GM23338 (cell line): ENCODE measurements around the gene STAT3. TPM values are rescaled to one million over a fixed set of nuclear protein-coding genes. Genes with fewer than 3 reads are reported as not detected.

ENCODE experiments used
- ATAC-seq: fragments of 200-7000 bp; cut with Tn5 transposase; 3 replicates; pipeline ENCODE4 v1.9.1; 2020
- DNase-seq: peaks from one replicate; pipeline ENCODE4 v3.0.0-alpha.2; 2015; ENCODE audit warnings: low spot score
- H2AFZ ChIP-seq: fragments of 200-600 bp; sonication (generic); 2 replicates; pipeline ENCODE4 v1.8.0; 2016; ENCODE audit warnings: antibody characterized with exemption, mild to moderate bottlenecking, moderate library complexity
- H3F3A ChIP-seq: fragments of 200-600 bp; sonication (generic); replicated peaks from 2 replicates; pipeline ENCODE4 v1.8.0; 2017; ENCODE audit warnings: antibody characterized with exemption, mixed run types, low read depth
- H3K27ac ChIP-seq: fragments of 200-600 bp; sonication (generic); 2 replicates; pipeline ENCODE4 v1.6.1; 2016; ENCODE audit warnings: low read depth
- H3K27me3 ChIP-seq: fragments of 200-600 bp; sonication (generic); 2 replicates; pipeline ENCODE4 v1.8.0; 2016; ENCODE audit warnings: mild to moderate bottlenecking, mixed run types, moderate library complexity; ENCODE audit not compliant: insufficient read depth
- H3K36me3 ChIP-seq: fragments of 200-600 bp; sonication (generic); 2 replicates; pipeline ENCODE4 v1.8.0; 2016; ENCODE audit warnings: mild to moderate bottlenecking; ENCODE audit not compliant: insufficient read depth
- H3K4me1 ChIP-seq: fragments of 200-600 bp; sonication (generic); 2 replicates; pipeline ENCODE4 v1.8.0; 2016; ENCODE audit warnings: mild to moderate bottlenecking, moderate library complexity; ENCODE audit not compliant: insufficient read depth
- H3K4me2 ChIP-seq: fragments of 200-600 bp; sonication (generic); 2 replicates; pipeline ENCODE4 v1.7.1; 2017; ENCODE audit warnings: mixed run types
- H3K4me3 ChIP-seq: fragments of 200-600 bp; sonication (generic); 2 replicates; pipeline ENCODE4 v1.6.1; 2016; ENCODE audit warnings: mixed run types
- H3K79me2 ChIP-seq: fragments of 200-600 bp; sonication (generic); replicated peaks from 2 replicates; pipeline ENCODE4 v1.8.0; 2017; ENCODE audit warnings: mild to moderate bottlenecking; ENCODE audit not compliant: insufficient read depth
- H3K9me2 ChIP-seq: fragments of 200-600 bp; sonication (generic); 2 replicates; pipeline ENCODE4 v1.8.0; 2017; ENCODE audit not compliant: insufficient read depth
- H4K20me1 ChIP-seq: fragments of 200-600 bp; sonication (generic); replicated peaks from 2 replicates; pipeline ENCODE4 v1.8.0; 2017; ENCODE audit warnings: mild to moderate bottlenecking; ENCODE audit not compliant: insufficient read depth
- H3K27ac Mint-ChIP-seq: 2 replicates; pipeline ENCODE4 v1.8.0; 2020; ENCODE audit warnings: inconsistent platforms, mild to moderate bottlenecking, moderate library complexity, mixed read lengths
- H3K27me3 Mint-ChIP-seq: 3 replicates; pipeline ENCODE4 v1.8.0; 2022; ENCODE audit warnings: low read depth, mild to moderate bottlenecking, moderate library complexity, mixed read lengths, inconsistent platforms; ENCODE audit not compliant: insufficient read depth, poor library complexity
- H3K36me3 Mint-ChIP-seq: 3 replicates; pipeline ENCODE4 v1.8.0; 2021; ENCODE audit warnings: low read depth, mild to moderate bottlenecking, inconsistent platforms, moderate library complexity, mixed read lengths
- H3K4me1 Mint-ChIP-seq: 3 replicates; pipeline ENCODE4 v1.8.0; 2020; ENCODE audit warnings: mild to moderate bottlenecking, inconsistent platforms, mixed read lengths
- H3K4me3 Mint-ChIP-seq: 3 replicates; pipeline ENCODE4 v1.8.0; 2021; ENCODE audit warnings: moderate library complexity, mild to moderate bottlenecking, inconsistent platforms, mixed read lengths
- H3K9me3 Mint-ChIP-seq: 3 replicates; pipeline ENCODE4 v1.8.0; 2020; ENCODE audit warnings: moderate library complexity, mild to moderate bottlenecking, inconsistent platforms, mixed read lengths
- CREB1 ChIP-seq: fragments of 250-450 bp; sonication (Bioruptor Pico); IDR thresholded peaks from 2 replicates; pipeline ENCODE4 v1.5.0; 2020; ENCODE audit warnings: low read depth, mild to moderate bottlenecking, moderate library complexity
- NANOG ChIP-seq: IDR thresholded peaks from 2 replicates; pipeline ENCODE4 v1.6.1; 2016; ENCODE audit warnings: antibody characterized with exemption, borderline replicate concordance
- ZNF114 ChIP-seq: fragments of 250-450 bp; sonication (Bioruptor Pico); IDR thresholded peaks from 2 replicates; pipeline ENCODE4 v1.5.0; 2020; ENCODE audit warnings: mild to moderate bottlenecking, moderate library complexity
- ZNF331 ChIP-seq: fragments of 250-450 bp; sonication (Bioruptor Pico); IDR thresholded peaks from 2 replicates; pipeline ENCODE4 v1.5.0; 2020; ENCODE audit warnings: low read depth, mild to moderate bottlenecking, moderate library complexity
- polyA plus RNA-seq: library from polyadenylated mRNA; unstranded; fragments of >200 nt; fragmentation: Nextera tagmentation; extraction: Ambion mirVana; gene quantifications from 2 replicates; pipeline ENCODE4 v1.2.1, GENCODE V29; 2016
- total RNA-seq: library from RNA; depleted of rRNA; stranded (reverse); fragments of >200 nt; shearing (Covaris generic); gene quantifications from 2 replicates; pipeline ENCODE4 v1.2.3, GENCODE V29; 2014
- TF ChIP-seq, protein P1 (sequence below), 2 experiments: fragments of 200-600 bp in 1 of 2; sonication (generic) in 1 of 2; conservative IDR thresholded peaks; 2 replicates each; pipeline versions ENCODE4 v1.5.1 to v1.6.1; 2016 to 2017; ENCODE audit warnings: antibody characterized with exemption in 2 of 2, low read depth in 2 of 2, mild to moderate bottlenecking in 2 of 2, moderate library complexity in 1 of 2
- TF ChIP-seq, protein P2 (sequence below): fragments of 250-450 bp; sonication (Bioruptor Pico); IDR thresholded peaks from 2 replicates; pipeline ENCODE4 v1.5.0; 2020; ENCODE audit warnings: mild to moderate bottlenecking, moderate library complexity
- TF ChIP-seq, protein P3 (sequence below): IDR thresholded peaks from 2 replicates; pipeline ENCODE4 v1.6.1; 2016; ENCODE audit warnings: antibody characterized with exemption

Gene STAT3
- total and polyA plus RNA-seq, 2 experiments from 2014 or later: 49.5 to 78.0 TPM

DNA sequence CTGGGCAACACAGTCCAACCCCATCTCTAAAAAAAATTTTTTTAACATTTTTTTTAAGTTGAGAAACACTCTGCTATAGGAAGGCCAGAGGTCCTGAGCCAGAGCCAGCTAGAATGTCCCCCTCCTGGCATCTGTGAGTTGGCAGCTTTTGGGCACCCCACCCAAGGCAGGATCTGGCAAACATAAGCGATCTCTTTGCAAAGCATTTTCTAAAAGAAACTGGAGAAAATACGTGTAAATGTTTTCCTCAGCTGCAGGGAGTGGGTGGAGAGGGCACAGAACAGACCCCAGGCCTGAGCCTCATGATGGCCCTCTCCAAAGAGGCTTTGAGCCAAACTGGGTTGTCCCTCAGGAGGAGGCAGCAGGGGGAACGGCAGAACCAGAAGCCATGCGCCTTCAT is 23.1 kb upstream of the STAT3 start:
- Mint-ChIP-seq H3K4me3 (no peak overlapping the region), H3K36me3 (no peaks in the 10 kb centered on the region), H3K27ac (no peak overlapping the region), H3K4me1 (peaks cover 39% of the 10 kb centered on the region), H3K27me3 (peaks cover 7% of the 10 kb centered on the region), H3K9me3 (no peaks in the 10 kb centered on the region)
- H2AFZ ChIP-seq: no peak overlapping the region
- H3K27me3 ChIP-seq: no peaks in the 10 kb centered on the region
- peaks cover 10% of the 10 kb centered on the region; the same call in 1 of the 2 replicates for H3F3A ChIP-seq
- peaks cover 29% of the 10 kb centered on the region for H3K4me1 ChIP-seq
- no peak overlapping the region for H3K27ac ChIP-seq
- no peaks in the 10 kb centered on the region for H3K9me2 ChIP-seq
- H3K4me3 ChIP-seq: no peak overlapping the region
- H3K79me2 ChIP-seq: peaks cover 8% of the 10 kb centered on the region
- no peak overlapping the region for H3K4me2 ChIP-seq
- no peaks in the 10 kb centered on the region for H3K36me3 ChIP-seq
- DNase-seq (no peak), ATAC-seq (no peak)
- peaks cover 19% of the 10 kb centered on the region; the same call in 1 of the 2 replicates for H4K20me1 ChIP-seq
- TF ChIP-seq ZNF331 (no peak), CREB1 (CRISPR knock-in tag) (no peak), ZNF114 (CRISPR knock-in tag) (no peak), NANOG (no peak)
- TF ChIP-seq, protein P1, sequence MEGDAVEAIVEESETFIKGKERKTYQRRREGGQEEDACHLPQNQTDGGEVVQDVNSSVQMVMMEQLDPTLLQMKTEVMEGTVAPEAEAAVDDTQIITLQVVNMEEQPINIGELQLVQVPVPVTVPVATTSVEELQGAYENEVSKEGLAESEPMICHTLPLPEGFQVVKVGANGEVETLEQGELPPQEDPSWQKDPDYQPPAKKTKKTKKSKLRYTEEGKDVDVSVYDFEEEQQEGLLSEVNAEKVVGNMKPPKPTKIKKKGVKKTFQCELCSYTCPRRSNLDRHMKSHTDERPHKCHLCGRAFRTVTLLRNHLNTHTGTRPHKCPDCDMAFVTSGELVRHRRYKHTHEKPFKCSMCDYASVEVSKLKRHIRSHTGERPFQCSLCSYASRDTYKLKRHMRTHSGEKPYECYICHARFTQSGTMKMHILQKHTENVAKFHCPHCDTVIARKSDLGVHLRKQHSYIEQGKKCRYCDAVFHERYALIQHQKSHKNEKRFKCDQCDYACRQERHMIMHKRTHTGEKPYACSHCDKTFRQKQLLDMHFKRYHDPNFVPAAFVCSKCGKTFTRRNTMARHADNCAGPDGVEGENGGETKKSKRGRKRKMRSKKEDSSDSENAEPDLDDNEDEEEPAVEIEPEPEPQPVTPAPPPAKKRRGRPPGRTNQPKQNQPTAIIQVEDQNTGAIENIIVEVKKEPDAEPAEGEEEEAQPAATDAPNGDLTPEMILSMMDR (conservative IDR thresholded peaks at IDR 0.05; ENCODE audit: low read depth in 2 of 2): no peak
- TF ChIP-seq, protein P2, sequence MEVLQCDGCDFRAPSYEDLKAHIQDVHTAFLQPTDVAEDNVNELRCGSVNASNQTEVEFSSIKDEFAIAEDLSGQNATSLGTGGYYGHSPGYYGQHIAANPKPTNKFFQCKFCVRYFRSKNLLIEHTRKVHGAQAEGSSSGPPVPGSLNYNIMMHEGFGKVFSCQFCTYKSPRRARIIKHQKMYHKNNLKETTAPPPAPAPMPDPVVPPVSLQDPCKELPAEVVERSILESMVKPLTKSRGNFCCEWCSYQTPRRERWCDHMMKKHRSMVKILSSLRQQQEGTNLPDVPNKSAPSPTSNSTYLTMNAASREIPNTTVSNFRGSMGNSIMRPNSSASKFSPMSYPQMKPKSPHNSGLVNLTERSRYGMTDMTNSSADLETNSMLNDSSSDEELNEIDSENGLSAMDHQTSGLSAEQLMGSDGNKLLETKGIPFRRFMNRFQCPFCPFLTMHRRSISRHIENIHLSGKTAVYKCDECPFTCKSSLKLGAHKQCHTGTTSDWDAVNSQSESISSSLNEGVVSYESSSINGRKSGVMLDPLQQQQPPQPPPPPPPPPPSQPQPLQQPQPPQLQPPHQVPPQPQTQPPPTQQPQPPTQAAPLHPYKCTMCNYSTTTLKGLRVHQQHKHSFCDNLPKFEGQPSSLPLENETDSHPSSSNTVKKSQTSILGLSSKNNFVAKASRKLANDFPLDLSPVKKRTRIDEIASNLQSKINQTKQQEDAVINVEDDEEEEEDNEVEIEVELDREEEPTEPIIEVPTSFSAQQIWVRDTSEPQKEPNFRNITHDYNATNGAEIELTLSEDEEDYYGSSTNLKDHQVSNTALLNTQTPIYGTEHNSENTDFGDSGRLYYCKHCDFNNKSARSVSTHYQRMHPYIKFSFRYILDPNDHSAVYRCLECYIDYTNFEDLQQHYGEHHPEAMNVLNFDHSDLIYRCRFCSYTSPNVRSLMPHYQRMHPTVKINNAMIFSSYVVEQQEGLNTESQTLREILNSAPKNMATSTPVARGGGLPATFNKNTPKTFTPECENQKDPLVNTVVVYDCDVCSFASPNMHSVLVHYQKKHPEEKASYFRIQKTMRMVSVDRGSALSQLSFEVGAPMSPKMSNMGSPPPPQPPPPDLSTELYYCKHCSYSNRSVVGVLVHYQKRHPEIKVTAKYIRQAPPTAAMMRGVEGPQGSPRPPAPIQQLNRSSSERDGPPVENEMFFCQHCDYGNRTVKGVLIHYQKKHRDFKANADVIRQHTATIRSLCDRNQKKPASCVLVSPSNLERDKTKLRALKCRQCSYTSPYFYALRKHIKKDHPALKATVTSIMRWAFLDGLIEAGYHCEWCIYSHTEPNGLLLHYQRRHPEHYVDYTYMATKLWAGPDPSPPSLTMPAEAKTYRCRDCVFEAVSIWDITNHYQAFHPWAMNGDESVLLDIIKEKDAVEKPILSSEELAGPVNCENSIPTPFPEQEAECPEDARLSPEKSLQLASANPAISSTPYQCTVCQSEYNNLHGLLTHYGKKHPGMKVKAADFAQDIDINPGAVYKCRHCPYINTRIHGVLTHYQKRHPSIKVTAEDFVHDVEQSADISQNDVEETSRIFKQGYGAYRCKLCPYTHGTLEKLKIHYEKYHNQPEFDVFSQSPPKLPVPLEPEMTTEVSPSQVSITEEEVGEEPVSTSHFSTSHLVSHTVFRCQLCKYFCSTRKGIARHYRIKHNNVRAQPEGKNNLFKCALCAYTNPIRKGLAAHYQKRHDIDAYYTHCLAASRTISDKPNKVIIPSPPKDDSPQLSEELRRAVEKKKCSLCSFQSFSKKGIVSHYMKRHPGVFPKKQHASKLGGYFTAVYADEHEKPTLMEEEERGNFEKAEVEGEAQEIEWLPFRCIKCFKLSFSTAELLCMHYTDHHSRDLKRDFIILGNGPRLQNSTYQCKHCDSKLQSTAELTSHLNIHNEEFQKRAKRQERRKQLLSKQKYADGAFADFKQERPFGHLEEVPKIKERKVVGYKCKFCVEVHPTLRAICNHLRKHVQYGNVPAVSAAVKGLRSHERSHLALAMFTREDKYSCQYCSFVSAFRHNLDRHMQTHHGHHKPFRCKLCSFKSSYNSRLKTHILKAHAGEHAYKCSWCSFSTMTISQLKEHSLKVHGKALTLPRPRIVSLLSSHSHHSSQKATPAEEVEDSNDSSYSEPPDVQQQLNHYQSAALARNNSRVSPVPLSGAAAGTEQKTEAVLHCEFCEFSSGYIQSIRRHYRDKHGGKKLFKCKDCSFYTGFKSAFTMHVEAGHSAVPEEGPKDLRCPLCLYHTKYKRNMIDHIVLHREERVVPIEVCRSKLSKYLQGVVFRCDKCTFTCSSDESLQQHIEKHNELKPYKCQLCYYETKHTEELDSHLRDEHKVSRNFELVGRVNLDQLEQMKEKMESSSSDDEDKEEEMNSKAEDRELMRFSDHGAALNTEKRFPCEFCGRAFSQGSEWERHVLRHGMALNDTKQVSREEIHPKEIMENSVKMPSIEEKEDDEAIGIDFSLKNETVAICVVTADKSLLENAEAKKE (CRISPR knock-in tag): no peak
- TF ChIP-seq, protein P3, sequence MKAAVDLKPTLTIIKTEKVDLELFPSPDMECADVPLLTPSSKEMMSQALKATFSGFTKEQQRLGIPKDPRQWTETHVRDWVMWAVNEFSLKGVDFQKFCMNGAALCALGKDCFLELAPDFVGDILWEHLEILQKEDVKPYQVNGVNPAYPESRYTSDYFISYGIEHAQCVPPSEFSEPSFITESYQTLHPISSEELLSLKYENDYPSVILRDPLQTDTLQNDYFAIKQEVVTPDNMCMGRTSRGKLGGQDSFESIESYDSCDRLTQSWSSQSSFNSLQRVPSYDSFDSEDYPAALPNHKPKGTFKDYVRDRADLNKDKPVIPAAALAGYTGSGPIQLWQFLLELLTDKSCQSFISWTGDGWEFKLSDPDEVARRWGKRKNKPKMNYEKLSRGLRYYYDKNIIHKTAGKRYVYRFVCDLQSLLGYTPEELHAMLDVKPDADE: no peak
